MM.1S (cell line): ENCODE data around the gene MYZAP.

Experiments used
- DNase-seq: peaks from one replicate; pipeline ENCODE4 v3.0.0-alpha.2; 2015
- H2AFZ ChIP-seq: fragments of 300-600 bp; sonication (generic); 2 replicates; pipeline ENCODE4 v1.6.0; 2016; ENCODE audit warnings: antibody characterized with exemption, low read length
- H3F3A ChIP-seq: fragments of 300-600 bp; sonication (generic); 2 replicates; pipeline ENCODE4 v1.6.1; 2016; ENCODE audit warnings: mild to moderate bottlenecking, antibody characterized with exemption, low read length, moderate library complexity, mixed read lengths; ENCODE audit not compliant: insufficient read depth
- H3K27ac ChIP-seq: fragments of 300-600 bp; sonication (generic); 2 replicates; pipeline ENCODE4 v1.5.1; 2016; ENCODE audit warnings: mild to moderate bottlenecking, low read length
- H3K27me3 ChIP-seq: fragments of 300-600 bp; sonication (generic); replicated peaks from 2 replicates; pipeline ENCODE4 v1.6.0; 2016; ENCODE audit warnings: low read length; ENCODE audit not compliant: insufficient read depth
- H3K36me3 ChIP-seq: fragments of 300-600 bp; sonication (generic); replicated peaks from 2 replicates; pipeline ENCODE4 v1.6.1; 2016; ENCODE audit warnings: mild to moderate bottlenecking, low read length, mixed read lengths; ENCODE audit not compliant: insufficient read depth
- H3K4me1 ChIP-seq: fragments of 300-600 bp; sonication (generic); 2 replicates; pipeline ENCODE4 v1.6.1; 2016; ENCODE audit warnings: low read length, mixed read lengths
- H3K4me2 ChIP-seq: fragments of 300-600 bp; sonication (generic); 2 replicates; pipeline ENCODE4 v1.6.0; 2016; ENCODE audit warnings: low read depth, low read length
- H3K4me3 ChIP-seq: fragments of 300-600 bp; sonication (generic); 2 replicates; pipeline ENCODE4 v1.5.1; 2016; ENCODE audit warnings: low read length, mixed read lengths
- H3K79me2 ChIP-seq: fragments of 300-600 bp; sonication (generic); 2 replicates; pipeline ENCODE4 v1.6.1; 2016; ENCODE audit warnings: mixed run types, low read length, mixed read lengths
- H3K9ac ChIP-seq: fragments of 300-600 bp; sonication (generic); 2 replicates; pipeline ENCODE4 v1.6.1; 2016; ENCODE audit warnings: low read length, mixed read lengths
- H3K9me2 ChIP-seq: fragments of 300-600 bp; sonication (generic); replicated peaks from 2 replicates; pipeline ENCODE4 v1.6.1; 2016; ENCODE audit warnings: mild to moderate bottlenecking, low read length, mixed read lengths; ENCODE audit not compliant: insufficient read depth
- H3K9me3 ChIP-seq: fragments of 300-600 bp; sonication (generic); replicated peaks from 2 replicates; pipeline ENCODE4 v1.6.1; 2016; ENCODE audit warnings: mild to moderate bottlenecking, low read length, mixed read lengths; ENCODE audit not compliant: insufficient read depth
- H4K20me1 ChIP-seq: fragments of 300-600 bp; sonication (generic); 2 replicates; pipeline ENCODE4 v1.6.1; 2016; ENCODE audit warnings: mild to moderate bottlenecking, low read length, moderate library complexity, mixed read lengths; ENCODE audit not compliant: insufficient read depth
- EZH2 ChIP-seq: fragments of 300-600 bp; sonication (generic); optimal IDR thresholded peaks from 2 replicates; pipeline ENCODE3; 2017; ENCODE audit warnings: low read depth, mild to moderate bottlenecking, antibody characterized with exemption, low read length, mixed read lengths
- EZH2phosphoT487 ChIP-seq: fragments of 300-600 bp; sonication (generic); IDR thresholded peaks from 2 replicates; pipeline ENCODE4 v1.6.1; 2018; ENCODE audit warnings: antibody characterized with exemption, low read length
- TF ChIP-seq, protein P1 (sequence below): fragments of 300-600 bp; sonication (generic); IDR thresholded peaks from 2 replicates; pipeline ENCODE4 v1.5.1; 2016; ENCODE audit warnings: antibody characterized with exemption, low read length, mixed read lengths

Gene MYZAP

DNA sequence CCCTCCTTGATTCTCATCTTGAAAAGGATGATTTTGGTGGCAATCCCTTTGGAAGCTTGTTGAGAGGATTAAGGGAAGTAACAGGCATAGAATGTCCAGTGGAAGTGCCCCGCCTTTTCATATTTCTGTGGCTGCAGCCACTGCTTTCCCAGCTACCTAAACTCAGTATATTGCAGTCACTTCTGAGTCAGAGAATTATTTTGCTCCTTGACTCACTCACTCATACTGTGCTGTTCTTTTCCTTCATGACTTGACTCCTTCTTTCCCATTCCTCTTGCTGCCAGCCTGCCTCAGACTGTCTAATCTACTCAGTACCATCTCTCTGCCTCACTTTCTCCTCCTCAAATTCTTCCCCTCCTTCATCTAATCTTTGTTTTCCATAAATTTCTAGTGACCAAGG is 88.3 kb downstream of the MYZAP start:
- no peaks in the 10 kb centered on the region for H3K79me2 ChIP-seq
- DNase-seq = no peak
- peak overlapping the region; percentile 60 for H3K4me2 ChIP-seq
- H4K20me1 ChIP-seq = no peaks in the 10 kb centered on the region
- H3K36me3 ChIP-seq = no peaks in the 10 kb centered on the region
- H3K27me3 ChIP-seq = no peaks in the 10 kb centered on the region
- TF ChIP-seq, protein P1, sequence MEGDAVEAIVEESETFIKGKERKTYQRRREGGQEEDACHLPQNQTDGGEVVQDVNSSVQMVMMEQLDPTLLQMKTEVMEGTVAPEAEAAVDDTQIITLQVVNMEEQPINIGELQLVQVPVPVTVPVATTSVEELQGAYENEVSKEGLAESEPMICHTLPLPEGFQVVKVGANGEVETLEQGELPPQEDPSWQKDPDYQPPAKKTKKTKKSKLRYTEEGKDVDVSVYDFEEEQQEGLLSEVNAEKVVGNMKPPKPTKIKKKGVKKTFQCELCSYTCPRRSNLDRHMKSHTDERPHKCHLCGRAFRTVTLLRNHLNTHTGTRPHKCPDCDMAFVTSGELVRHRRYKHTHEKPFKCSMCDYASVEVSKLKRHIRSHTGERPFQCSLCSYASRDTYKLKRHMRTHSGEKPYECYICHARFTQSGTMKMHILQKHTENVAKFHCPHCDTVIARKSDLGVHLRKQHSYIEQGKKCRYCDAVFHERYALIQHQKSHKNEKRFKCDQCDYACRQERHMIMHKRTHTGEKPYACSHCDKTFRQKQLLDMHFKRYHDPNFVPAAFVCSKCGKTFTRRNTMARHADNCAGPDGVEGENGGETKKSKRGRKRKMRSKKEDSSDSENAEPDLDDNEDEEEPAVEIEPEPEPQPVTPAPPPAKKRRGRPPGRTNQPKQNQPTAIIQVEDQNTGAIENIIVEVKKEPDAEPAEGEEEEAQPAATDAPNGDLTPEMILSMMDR = no peak
- TF ChIP-seq EZH2 = no peak
- no peak for TF ChIP-seq EZH2phosphoT487
- no peaks in the 10 kb centered on the region for H3K9me3 ChIP-seq
- H3K27ac ChIP-seq = no peak overlapping the region
- peak overlapping the region; percentile 42 for H2AFZ ChIP-seq
- peaks cover 9% of the 10 kb centered on the region; the same call in 1 of the 2 replicates for H3K4me1 ChIP-seq
- H3K9ac ChIP-seq = no peak overlapping the region
- no peaks in the 10 kb centered on the region for H3F3A ChIP-seq
- no peak overlapping the region for H3K4me3 ChIP-seq
- no peaks in the 10 kb centered on the region for H3K9me2 ChIP-seq

DNA sequence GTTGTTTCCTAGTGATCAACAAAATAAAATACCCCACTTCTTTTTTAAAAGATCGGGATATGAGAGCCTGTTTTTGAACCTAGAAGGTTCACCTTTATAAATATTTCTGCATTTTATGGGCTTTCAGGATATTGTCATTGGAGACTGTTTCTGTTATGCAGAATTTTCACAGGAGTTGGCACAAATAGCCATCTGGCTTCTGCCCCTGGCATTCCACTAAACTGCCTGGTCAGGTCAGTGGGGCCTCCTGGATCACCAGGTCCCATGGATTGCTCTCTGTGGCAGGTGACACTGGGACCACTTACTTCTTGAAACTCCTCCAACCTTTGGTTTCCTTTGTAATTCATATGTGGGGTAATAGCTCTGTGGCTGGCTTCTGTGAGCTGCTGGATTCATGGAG is 89.3 kb downstream of the MYZAP start:
- H3K27me3 ChIP-seq = no peaks in the 10 kb centered on the region
- no peaks in the 10 kb centered on the region for H3F3A ChIP-seq
- H3K4me3 ChIP-seq = no peak overlapping the region
- peaks cover 9% of the 10 kb centered on the region; the same call in 1 of the 2 replicates for H3K4me1 ChIP-seq
- H3K27ac ChIP-seq = no peak overlapping the region
- peak overlapping the region; percentile 60 for H3K4me2 ChIP-seq
- H3K9ac ChIP-seq = no peak overlapping the region
- no peaks in the 10 kb centered on the region for H4K20me1 ChIP-seq
- peak overlapping the region; percentile 42; the same call in 1 of the 2 replicates for H2AFZ ChIP-seq
- no peak for TF ChIP-seq EZH2phosphoT487
- TF ChIP-seq, protein P1 = no peak
- no peak for TF ChIP-seq EZH2
- H3K9me2 ChIP-seq = no peaks in the 10 kb centered on the region
- H3K9me3 ChIP-seq = no peaks in the 10 kb centered on the region
- no peak for DNase-seq
- no peaks in the 10 kb centered on the region for H3K36me3 ChIP-seq
- no peaks in the 10 kb centered on the region for H3K79me2 ChIP-seq

DNA sequence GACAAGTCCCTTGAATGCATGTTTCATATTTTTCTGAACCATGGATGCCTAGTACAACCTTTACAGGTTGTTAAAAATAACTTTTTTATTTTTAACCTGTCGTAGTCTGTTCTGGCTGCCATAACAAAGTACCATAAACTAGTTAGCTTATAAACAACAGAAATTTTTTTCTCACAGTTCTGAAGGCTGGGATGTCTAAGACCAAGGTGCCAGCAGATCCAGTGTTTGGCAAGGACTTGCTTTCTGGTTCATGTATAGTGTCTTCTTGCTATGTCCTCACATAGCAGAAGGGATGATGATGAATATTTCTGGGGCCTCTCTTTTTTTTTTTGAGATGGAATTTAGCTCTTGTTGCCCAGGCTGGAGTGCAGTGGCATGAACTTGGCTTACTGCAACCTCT is 91.8 kb downstream of the MYZAP start:
- Histone ChIP-seq H3K27ac (no peak overlapping the region), H3K4me3 (no peak overlapping the region), H3K9me2 (no peaks in the 10 kb centered on the region), H3K36me3 (no peaks in the 10 kb centered on the region), H3K4me1 (peaks cover 15% of the 10 kb centered on the region; the same call in 1 of the 2 replicates), H3K9me3 (no peaks in the 10 kb centered on the region), H4K20me1 (no peaks in the 10 kb centered on the region), H3K9ac (no peak overlapping the region), H3K4me2 (no peak overlapping the region), H3F3A (no peaks in the 10 kb centered on the region), H3K79me2 (no peaks in the 10 kb centered on the region), H2AFZ (no peak overlapping the region), H3K27me3 (no peaks in the 10 kb centered on the region)
- TF ChIP-seq EZH2phosphoT487 (no peak), EZH2 (no peak)
- TF ChIP-seq, protein P1 = no peak
- no peak for DNase-seq
